Anterior cingulate cortex (tissue), 58 donors: ENCODE data around the gene INPP5A.

ENCODE experiments used
- DNase-seq, 58 donors: peaks; one replicate each; lab custom pipeline; 2025; lab: John Stamatoyannopoulos, UW

The INPP5A gene

GRCh38 chr10:132708936-132709335 lies 171.3 kb downstream of the INPP5A start:
- DNase-seq, result no peak

GRCh38 chr10:132709471-132709951 lies 171.9 kb downstream of the INPP5A start:
- DNase-seq, result no peak

GRCh38 chr10:132710036-132710686 lies 172.6 kb downstream of the INPP5A start:
- no peak for DNase-seq

GRCh38 chr10:132710746-132711612 lies 173.4 kb downstream of the INPP5A start:
- no peak for DNase-seq

GRCh38 chr10:132711613-132712121 lies 174.1 kb downstream of the INPP5A start:
- no peak for DNase-seq

- DNase-seq, result no peak
Observed at GRCh38 chr10:132712291-132712690, 174.7 kb downstream of the INPP5A start.

GRCh38 chr10:132712743-132713142 lies 175.2 kb downstream of the INPP5A start:
- DNase-seq, result no peak

- peak in 14 of 58 donors; percentile 24 to 74 (median 52) for DNase-seq
Observed at GRCh38 chr10:132713421-132714095, 176.0 kb downstream of the INPP5A start.

- DNase-seq, result peak in 55 of 58 donors; percentile 35 to 94 (median 86)
Observed at GRCh38 chr10:132714096-132714985, 176.8 kb downstream of the INPP5A start.

GRCh38 chr10:132714986-132715775 lies 177.6 kb downstream of the INPP5A start:
- DNase-seq, result peak in 21 of 58 donors; percentile 22 to 74 (median 34)

GRCh38 chr10:132715776-132716680 lies 178.4 kb downstream of the INPP5A start:
- no peak for DNase-seq

GRCh38 chr10:132716691-132717490 lies 179.3 kb downstream of the INPP5A start:
- no peak for DNase-seq

- DNase-seq, result no peak
Observed at GRCh38 chr10:132721725-132722124, 184.1 kb downstream of the INPP5A start.

GRCh38 chr10:132722394-132723329 lies 185.1 kb downstream of the INPP5A start:
- no peak for DNase-seq

- no peak for DNase-seq
Observed at GRCh38 chr10:132723330-132723970, 185.9 kb downstream of the INPP5A start.
